ENCODE results near the gene EXOC6B. TPM values are rescaled to one million over a fixed set of nuclear protein-coding genes. Genes with fewer than 3 reads are reported as not detected.

The EXOC6B gene
- total and polyA plus RNA-seq, 2 of the 8 experiments (the other 6 are each of a cell fraction or from before 2014, with no cell fraction given) = 13.5 to 33.0 TPM

- no peak for TF ChIP-seq FOSL1 (IDR thresholded peaks at IDR 0.05; ENCODE audit: insufficient read depth, low read depth, low read length)
- TF ChIP-seq CTCF (IDR thresholded peaks at IDR 0.05; ENCODE audit: control extremely low read depth in 1 of 3, insufficient read depth in 1 of 3, low read depth in 1 of 3, low read length in 3 of 3) = no peak
- no peak for TF ChIP-seq EZH2 (IDR thresholded peaks at IDR 0.05; ENCODE audit: low read depth, low read length, severe bottlenecking)
- TF ChIP-seq, protein P1, sequence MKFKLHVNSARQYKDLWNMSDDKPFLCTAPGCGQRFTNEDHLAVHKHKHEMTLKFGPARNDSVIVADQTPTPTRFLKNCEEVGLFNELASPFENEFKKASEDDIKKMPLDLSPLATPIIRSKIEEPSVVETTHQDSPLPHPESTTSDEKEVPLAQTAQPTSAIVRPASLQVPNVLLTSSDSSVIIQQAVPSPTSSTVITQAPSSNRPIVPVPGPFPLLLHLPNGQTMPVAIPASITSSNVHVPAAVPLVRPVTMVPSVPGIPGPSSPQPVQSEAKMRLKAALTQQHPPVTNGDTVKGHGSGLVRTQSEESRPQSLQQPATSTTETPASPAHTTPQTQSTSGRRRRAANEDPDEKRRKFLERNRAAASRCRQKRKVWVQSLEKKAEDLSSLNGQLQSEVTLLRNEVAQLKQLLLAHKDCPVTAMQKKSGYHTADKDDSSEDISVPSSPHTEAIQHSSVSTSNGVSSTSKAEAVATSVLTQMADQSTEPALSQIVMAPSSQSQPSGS (IDR thresholded peaks at IDR 0.05; ENCODE audit: low read length) = no peak
- TF ChIP-seq SP2 (IDR thresholded peaks at IDR 0.05; ENCODE audit: low read length) = no peak
- TF ChIP-seq POU5F1 (IDR thresholded peaks at IDR 0.05; ENCODE audit: low read depth, low read length) = no peak
- no peak for TF ChIP-seq E2F6 (IDR thresholded peaks at IDR 0.05)
- peak; percentile 42; the same call in 1 of the 2 replicates for TF ChIP-seq MAX (IDR thresholded peaks at IDR 0.05)
Observed at GRCh38 chr2:72148837-72149555, 676.8 kb downstream of the EXOC6B start (continued).
